HCT116 (cell line): ENCODE data around the gene SPARCL1. TPM values are rescaled to one million over a fixed set of nuclear protein-coding genes. Genes with fewer than 3 reads are reported as not detected.

Experiments used
- ATAC-seq: fragments of 200-7000 bp; cut with Tn5 transposase; 2 replicates; pipeline ENCODE4 v1.9.1; 2020; ENCODE audit warnings: mild to moderate bottlenecking, moderate library complexity
- BruUV-seq: library from RNA; stranded (reverse); fragments of 400-500 nt; replicated peaks from 2 replicates; lab custom pipeline; 2021; lab: Mats Ljungman, UMichigan
- CTCF ChIA-PET: fragments of 300-600 bp; sonication (Branson Sonifier 250); formaldehyde crosslinking; loops from one replicate; lab custom pipeline; 2021; ENCODE audit warnings: antibody characterized with exemption; lab: Charles Lee
- POLR2A ChIA-PET: fragments of 300-600, 350-600 bp; sonication (Branson Sonifier 250); formaldehyde crosslinking; loops from one replicate; lab custom pipeline; 2021; ENCODE audit warnings: antibody characterized with exemption; lab: Charles Lee
- RAD21 ChIA-PET, 2 experiments: fragments of 300-600 bp; sonication (Branson Sonifier 250); formaldehyde crosslinking; loops; one replicate each; lab custom pipeline; 2023; ENCODE audit warnings: low total read pairs in 2 of 2; ENCODE audit not compliant: uncharacterized antibody in 2 of 2, unreplicated experiment in 2 of 2, low non-redundant PET in 1 of 2; lab: Charles Lee
- DNase-seq: peaks from one replicate; pipeline ENCODE4 v3.0.0-alpha.2; 2010; ENCODE audit warnings: low read depth, low spot score
- H2AFZ ChIP-seq: fragments of 200-600 bp; shearing (Covaris generic), sonication (generic); 2 replicates; pipeline ENCODE4 v1.6.1; 2017; ENCODE audit warnings: low read depth, mixed run types, mixed read lengths, antibody characterized with exemption, low read length; ENCODE audit not compliant: poor library complexity, severe bottlenecking
- H3K27ac ChIP-seq: 2 replicates; pipeline ENCODE4 v1.5.1; 2012; ENCODE audit warnings: low read depth, low read length
- H3K27me3 ChIP-seq: fragments of 200-600 bp; sonication (generic); 2 replicates; pipeline ENCODE4 v1.6.1; 2016; ENCODE audit warnings: mixed run types, low read length, mixed read lengths; ENCODE audit not compliant: insufficient read depth
- H3K36me3 ChIP-seq, 2 experiments: fragments of 200-500 bp in 1 of 2; fragments of 200-600 bp in 1 of 2; sonication (Bioruptor generic) in 1 of 2; sonication (generic) in 1 of 2; 2 replicates each; pipeline versions ENCODE4 v1.5.1 to v1.6.1; 2014 to 2016; ENCODE audit warnings: low read length in 2 of 2, inconsistent platforms in 1 of 2, mixed read lengths in 1 of 2, mixed run types in 1 of 2; ENCODE audit not compliant: insufficient read depth in 2 of 2, control insufficient read depth in 1 of 2
- H3K4me1 ChIP-seq, 2 experiments: fragments of 200-600 bp in 1 of 2; sonication (generic) in 1 of 2; 2 replicates each; pipeline versions ENCODE4 v1.5.1 to v1.6.1; 2012 to 2017; ENCODE audit warnings: low read length in 2 of 2, inconsistent platforms in 1 of 2, mild to moderate bottlenecking in 1 of 2, mixed read lengths in 1 of 2, mixed run types in 1 of 2, moderate library complexity in 1 of 2; ENCODE audit not compliant: insufficient read depth in 2 of 2, control insufficient read depth in 1 of 2
- H3K4me2 ChIP-seq: fragments of 200-600 bp; sonication (generic); 2 replicates; pipeline ENCODE4 v1.6.1; 2017; ENCODE audit warnings: mixed run types, low read length, mixed read lengths
- H3K4me3 ChIP-seq, 2 experiments: fragments of 200-600 bp in 1 of 2; sonication (generic) in 1 of 2; replicated peaks in 1 of 2; 2 replicates each; pipeline ENCODE4 v1.5.1; 2011 to 2016; ENCODE audit warnings: low read length in 2 of 2, control low read depth in 1 of 2, low read depth in 1 of 2, mild to moderate bottlenecking in 1 of 2, mixed read lengths in 1 of 2, mixed run types in 1 of 2
- H3K79me2 ChIP-seq: fragments of 200-600 bp; sonication (generic); 2 replicates; pipeline ENCODE4 v1.6.1; 2017; ENCODE audit warnings: mild to moderate bottlenecking, mixed run types, low read length, moderate library complexity, mixed read lengths; ENCODE audit not compliant: insufficient read depth
- H3K9ac ChIP-seq: fragments of 200-600 bp; sonication (generic); 2 replicates; pipeline ENCODE4 v1.6.1; 2016; ENCODE audit warnings: low read length, mixed read lengths
- H3K9me2 ChIP-seq: fragments of 200-600 bp; sonication (generic), shearing (Covaris generic); 2 replicates; pipeline ENCODE4 v1.6.1; 2017; ENCODE audit warnings: mixed run types, mild to moderate bottlenecking, moderate library complexity; ENCODE audit not compliant: insufficient read depth
- H3K9me3 ChIP-seq, 2 experiments: fragments of 200-500 bp in 1 of 2; fragments of 200-600 bp in 1 of 2; sonication (Bioruptor generic) in 1 of 2; sonication (generic) in 1 of 2; 2 replicates each; pipeline ENCODE4 v1.6.1; 2014 to 2017; ENCODE audit warnings: low read length in 2 of 2, mixed read lengths in 2 of 2, inconsistent platforms in 1 of 2, low read depth in 1 of 2, mild to moderate bottlenecking in 1 of 2, mixed run types in 1 of 2, moderate library complexity in 1 of 2; ENCODE audit not compliant: control insufficient read depth in 1 of 2, insufficient read depth in 1 of 2
- H4K20me1 ChIP-seq: fragments of 200-600 bp; sonication (generic), shearing (Covaris generic); 2 replicates; pipeline ENCODE4 v1.6.1; 2017; ENCODE audit warnings: mixed run types, mild to moderate bottlenecking, moderate library complexity; ENCODE audit not compliant: insufficient read depth
- CBX3 ChIP-seq: IDR thresholded peaks from 2 replicates; pipeline ENCODE4 v1.6.1; 2012; ENCODE audit warnings: low read depth
- CEBPB ChIP-seq: IDR thresholded peaks from 2 replicates; pipeline ENCODE4 v1.6.1; 2012; ENCODE audit warnings: low read depth
- EGR1 ChIP-seq: IDR thresholded peaks from 2 replicates; pipeline ENCODE4 v1.6.1; 2012; ENCODE audit warnings: low read depth
- ELF1 ChIP-seq: IDR thresholded peaks from 2 replicates; pipeline ENCODE4 v1.6.1; 2012; ENCODE audit warnings: low read depth, borderline replicate concordance
- EZH2phosphoT487 ChIP-seq: fragments of 200-600 bp; IDR thresholded peaks from 2 replicates; pipeline ENCODE4 v1.6.1; 2018; ENCODE audit warnings: antibody characterized with exemption, borderline replicate concordance
- JUND ChIP-seq: IDR thresholded peaks from 2 replicates; pipeline ENCODE4 v1.6.1; 2012
- MAX ChIP-seq: IDR thresholded peaks from 2 replicates; pipeline ENCODE4 v1.6.1; 2012
- POLR2A ChIP-seq: IDR thresholded peaks from 2 replicates; pipeline ENCODE4 v1.7.0; 2011; ENCODE audit warnings: borderline replicate concordance; ENCODE audit not compliant: insufficient read depth, insufficient read length; ENCODE audit errors: extremely low read depth
- POLR2AphosphoS5 ChIP-seq: IDR thresholded peaks from 2 replicates; pipeline ENCODE4 v1.6.1; 2011; ENCODE audit warnings: mild to moderate bottlenecking, low read depth, low read length, moderate library complexity
- RAD21 ChIP-seq: IDR thresholded peaks from 2 replicates; pipeline ENCODE4 v1.6.1; 2012; ENCODE audit warnings: low read depth, mild to moderate bottlenecking
- REST ChIP-seq: IDR thresholded peaks from 2 replicates; pipeline ENCODE4 v1.6.1; 2012; ENCODE audit warnings: low read depth
- SIN3A ChIP-seq: IDR thresholded peaks from 2 replicates; pipeline ENCODE4 v1.6.1; 2012; ENCODE audit warnings: low read depth
- SP1 ChIP-seq: IDR thresholded peaks from 2 replicates; pipeline ENCODE4 v1.6.1; 2012; ENCODE audit warnings: low read depth
- SRF ChIP-seq: IDR thresholded peaks from 2 replicates; pipeline ENCODE4 v1.6.1; 2012; ENCODE audit warnings: low read depth
- TCF7L2 ChIP-seq: IDR thresholded peaks from 2 replicates; pipeline ENCODE4 v1.7.0; 2011; ENCODE audit warnings: borderline replicate concordance, inconsistent platforms; ENCODE audit not compliant: insufficient read depth, insufficient read length; ENCODE audit errors: extremely low read depth
- ZBTB33 ChIP-seq: IDR thresholded peaks from 2 replicates; pipeline ENCODE4 v1.6.1; 2011; ENCODE audit warnings: mild to moderate bottlenecking, low read length, moderate library complexity; ENCODE audit not compliant: insufficient replicate concordance; ENCODE audit errors: extremely low read depth
- ZFX ChIP-seq: fragments of 450-650 bp; IDR thresholded peaks from 2 replicates; pipeline ENCODE4 v1.6.1; 2017
- ZNF274 ChIP-seq: fragments of 200-500 bp; sonication (Bioruptor generic); IDR thresholded peaks from 2 replicates; pipeline ENCODE4 v1.6.1; 2014; ENCODE audit warnings: mild to moderate bottlenecking, low read depth, low read length, inconsistent platforms
- intact Hi-C: fragments of 100-400 bp; cut with micrococcal nuclease; formaldehyde crosslinking; loops from 2 replicates; pipeline ENCODE4 v1.10.0; 2022
- total RNA-seq: library from RNA; stranded (reverse); gene quantifications from one replicate; pipeline ENCODE4 v1.2.1, GENCODE V29; 2021; ENCODE audit not compliant: unreplicated experiment
- TF ChIP-seq, protein P1 (sequence below), 3 experiments: fragments of 200-600 bp in 1 of 3; sonication (generic) in 1 of 3; IDR thresholded peaks in 2 of 3; conservative IDR thresholded peaks in 1 of 3; 2 replicates each; pipeline ENCODE4 v1.5.1; 2012 to 2017; ENCODE audit warnings: low read depth in 2 of 3, low read length in 2 of 3, antibody characterized with exemption in 1 of 3, borderline replicate concordance in 1 of 3, control low read depth in 1 of 3, mild to moderate bottlenecking in 1 of 3, mixed read lengths in 1 of 3, mixed run types in 1 of 3, moderate library complexity in 1 of 3; ENCODE audit not compliant: insufficient read depth in 1 of 3

SPARCL1 gene
- total RNA-seq, 1 experiment from 2014 or later = 0.96 TPM

DNA sequence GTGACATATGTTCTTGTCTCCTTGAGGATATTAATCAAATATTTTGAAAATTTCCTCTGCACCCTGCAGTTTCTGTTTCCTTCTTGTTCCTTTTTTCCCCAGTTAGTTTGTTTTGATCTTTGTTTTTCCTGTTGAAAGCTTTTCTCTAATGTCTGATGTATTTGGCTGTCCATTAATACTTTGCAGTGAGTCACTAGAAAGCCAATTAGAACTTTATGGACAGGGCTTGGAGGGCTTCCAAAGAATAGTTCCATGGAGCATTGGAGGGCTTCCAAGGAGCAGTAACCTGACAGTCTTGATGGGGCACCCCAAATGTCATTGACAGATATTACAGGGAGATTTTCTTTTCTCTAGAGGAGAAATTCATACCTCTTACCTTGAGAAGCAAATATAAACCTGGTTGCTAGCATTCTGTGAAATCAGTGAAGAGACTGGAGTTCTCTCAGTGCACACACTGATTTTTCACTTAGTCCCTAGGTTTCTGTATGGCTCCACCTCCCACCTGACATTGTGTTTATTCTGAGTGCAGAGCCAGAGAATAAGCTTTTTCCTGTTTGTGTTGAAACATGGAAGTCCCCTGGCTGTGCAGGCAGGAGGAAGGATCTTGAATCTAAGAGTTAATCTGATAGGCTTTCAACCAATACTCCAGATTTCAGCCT lies 26.5 kb downstream of the SPARCL1 start (continued):
- no peak for TF ChIP-seq EGR1
- TF ChIP-seq SRF = no peak
- TF ChIP-seq POLR2A = no peak
- TF ChIP-seq ZNF274 = no peak
- 0 out of 2 replicates have a peak, but pooled peaks have one; percentile 27 for TF ChIP-seq CBX3

GRCh38 chr4:87500092-87500462 lies 29.1 kb downstream of the SPARCL1 start:
- ChIA-PET CTCF (no interaction called here), RAD21 (no interaction called here), POLR2A (no interaction called here)
- Histone ChIP-seq H3K36me3 (no peaks in the 10 kb centered on the region), H3K9me3 (no peaks in the 10 kb centered on the region), H2AFZ (no peak overlapping the region), H3K4me1 (peaks cover 13 to 19% of the 10 kb centered on the region in 2 experiments), H3K9me2 (no peaks in the 10 kb centered on the region), H4K20me1 (no peaks in the 10 kb centered on the region), H3K4me3 (no peak overlapping the region), H3K79me2 (no peaks in the 10 kb centered on the region), H3K27ac (no peak overlapping the region), H3K9ac (no peak overlapping the region), H3K4me2 (no peak overlapping the region), H3K27me3 (no peaks in the 10 kb centered on the region)
- no peak for DNase-seq
- no peak for ATAC-seq
- intact Hi-C loops = no loop called here
- TF ChIP-seq ZFX (no peak), REST (no peak), POLR2AphosphoS5 (no peak), JUND (no peak), TCF7L2 (no peak), EZH2phosphoT487 (no peak), ELF1 (no peak), EGR1 (no peak), POLR2A (no peak), CEBPB (no peak), ZBTB33 (no peak), CBX3 (no peak), ZNF274 (no peak), RAD21 (no peak), MAX (no peak), SIN3A (no peak), SP1 (no peak)
- TF ChIP-seq, protein P1, sequence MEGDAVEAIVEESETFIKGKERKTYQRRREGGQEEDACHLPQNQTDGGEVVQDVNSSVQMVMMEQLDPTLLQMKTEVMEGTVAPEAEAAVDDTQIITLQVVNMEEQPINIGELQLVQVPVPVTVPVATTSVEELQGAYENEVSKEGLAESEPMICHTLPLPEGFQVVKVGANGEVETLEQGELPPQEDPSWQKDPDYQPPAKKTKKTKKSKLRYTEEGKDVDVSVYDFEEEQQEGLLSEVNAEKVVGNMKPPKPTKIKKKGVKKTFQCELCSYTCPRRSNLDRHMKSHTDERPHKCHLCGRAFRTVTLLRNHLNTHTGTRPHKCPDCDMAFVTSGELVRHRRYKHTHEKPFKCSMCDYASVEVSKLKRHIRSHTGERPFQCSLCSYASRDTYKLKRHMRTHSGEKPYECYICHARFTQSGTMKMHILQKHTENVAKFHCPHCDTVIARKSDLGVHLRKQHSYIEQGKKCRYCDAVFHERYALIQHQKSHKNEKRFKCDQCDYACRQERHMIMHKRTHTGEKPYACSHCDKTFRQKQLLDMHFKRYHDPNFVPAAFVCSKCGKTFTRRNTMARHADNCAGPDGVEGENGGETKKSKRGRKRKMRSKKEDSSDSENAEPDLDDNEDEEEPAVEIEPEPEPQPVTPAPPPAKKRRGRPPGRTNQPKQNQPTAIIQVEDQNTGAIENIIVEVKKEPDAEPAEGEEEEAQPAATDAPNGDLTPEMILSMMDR (IDR thresholded peaks at IDR 0.05 in 2 of 3, conservative IDR thresholded peaks at IDR 0.05 in 1 of 3; ENCODE audit: borderline replicate concordance in 1 of 3, insufficient read depth in 1 of 3, low read depth in 2 of 3, low read length in 2 of 3) = no peak
- no TSS peak for BruUV-seq
